ENCODE results near the gene BCL2L13.
A peak's percentile ranks its signal among the peaks of the same experiment; 100 is the strongest.

Gene BCL2L13, protein sequence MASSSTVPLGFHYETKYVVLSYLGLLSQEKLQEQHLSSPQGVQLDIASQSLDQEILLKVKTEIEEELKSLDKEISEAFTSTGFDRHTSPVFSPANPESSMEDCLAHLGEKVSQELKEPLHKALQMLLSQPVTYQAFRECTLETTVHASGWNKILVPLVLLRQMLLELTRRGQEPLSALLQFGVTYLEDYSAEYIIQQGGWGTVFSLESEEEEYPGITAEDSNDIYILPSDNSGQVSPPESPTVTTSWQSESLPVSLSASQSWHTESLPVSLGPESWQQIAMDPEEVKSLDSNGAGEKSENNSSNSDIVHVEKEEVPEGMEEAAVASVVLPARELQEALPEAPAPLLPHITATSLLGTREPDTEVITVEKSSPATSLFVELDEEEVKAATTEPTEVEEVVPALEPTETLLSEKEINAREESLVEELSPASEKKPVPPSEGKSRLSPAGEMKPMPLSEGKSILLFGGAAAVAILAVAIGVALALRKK

DNA sequence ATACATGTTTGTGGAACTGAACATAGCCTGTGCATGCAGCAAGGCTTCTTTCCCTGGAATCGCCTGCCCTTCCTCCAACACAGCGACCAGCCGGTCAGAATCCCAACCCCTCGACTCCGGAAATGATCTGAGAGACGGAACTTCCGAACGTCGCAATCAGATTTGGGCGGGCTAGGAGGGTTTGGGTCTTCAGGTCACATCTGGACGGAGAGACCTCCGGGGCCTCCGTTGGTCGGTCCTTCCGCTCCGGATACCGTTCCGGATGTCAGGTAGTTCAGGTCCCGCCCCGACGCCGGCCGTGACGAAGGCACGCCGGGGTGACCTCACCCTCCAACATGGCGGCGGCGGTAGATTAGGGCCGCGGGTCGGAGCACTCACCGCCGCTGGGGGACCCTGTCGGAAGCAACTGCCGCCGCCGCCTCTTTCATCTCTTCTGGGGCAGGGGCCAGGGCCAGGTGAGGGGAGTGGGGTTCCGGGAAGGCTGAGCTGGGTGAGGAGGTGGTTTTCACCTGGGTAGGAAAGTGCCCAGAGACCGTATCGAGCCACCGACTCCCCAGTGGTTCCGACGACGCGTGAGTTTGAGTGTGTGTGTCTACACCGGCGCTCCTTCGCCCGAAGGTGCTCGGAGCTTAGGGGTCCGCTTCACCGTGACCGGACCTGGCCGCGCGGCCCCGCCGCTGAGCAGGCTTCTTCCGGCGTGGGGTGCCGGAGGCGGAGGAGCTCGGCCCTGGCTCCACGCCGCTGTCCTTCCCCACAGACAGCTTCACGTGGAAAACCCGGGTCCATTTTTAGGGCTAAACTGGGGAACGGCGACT, at the start of gene BCL2L13:
TSS of gene BCL2L13 (plus strand) at position 326 of the 815 bp plus-strand sequence. CDS start 16,955 bp downstream, outside the sequence.
- peak within 1 kb of the TSS; percentile 95 for H3K27ac Mint-ChIP-seq (ENCODE audit: low read depth)

DNA sequence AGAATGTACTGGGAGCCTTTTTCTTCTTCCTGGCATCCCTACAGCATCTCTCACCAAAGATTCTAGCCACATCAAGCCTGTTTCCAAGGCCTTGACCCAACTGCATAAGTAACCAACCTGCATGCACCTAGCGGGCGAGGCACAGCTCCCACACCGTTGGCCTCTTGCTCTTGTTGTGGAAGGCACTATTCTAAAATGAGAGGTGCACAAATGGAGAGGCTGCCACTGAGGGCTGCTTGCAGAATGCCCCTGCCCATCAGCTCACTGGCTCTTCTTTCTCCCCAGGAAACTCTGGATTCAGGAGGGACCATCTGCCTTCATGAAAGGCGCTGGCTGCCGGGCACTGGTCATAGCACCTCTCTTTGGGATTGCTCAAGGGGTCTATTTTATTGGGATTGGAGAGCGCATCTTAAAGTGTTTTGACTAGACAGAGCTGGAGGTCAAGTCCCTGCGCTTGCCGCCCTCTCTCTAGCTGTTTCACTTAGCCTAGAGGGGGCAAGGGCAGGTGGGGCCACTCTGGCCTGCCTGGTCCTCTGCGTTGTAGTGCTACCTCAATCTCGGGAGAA, 48.7 kb upstream of the BCL2L13 start:
- Mint-ChIP-seq H3K9me3 (no peaks in the 10 kb centered on the region), H3K27ac (ENCODE audit: low read depth) (no peak overlapping the region), H3K36me3 (ENCODE audit: insufficient read depth) (peaks cover 39% of the 10 kb centered on the region), H3K27me3 (no peaks in the 10 kb centered on the region), H3K4me3 (no peak overlapping the region), H3K4me1 (no peaks in the 10 kb centered on the region)
- no peak for DNase-seq (ENCODE audit: low spot score in 2 of 2)
- no peak for ATAC-seq (replicated peaks; ENCODE audit: extremely low read depth, poor library complexity, severe bottlenecking)

More for the DNA sequence above, at the start of gene BCL2L13:
- no peaks in the 10 kb centered on the region for H3K27me3 Mint-ChIP-seq
- peak within 1 kb of the TSS; percentile 95 for H3K4me3 Mint-ChIP-seq
- ATAC-seq (replicated peaks; ENCODE audit: extremely low read depth, poor library complexity, severe bottlenecking) (peak; percentile 88), DNase-seq (ENCODE audit: low spot score in 2 of 2) (peak; percentile 73 to 80)
- H3K36me3 Mint-ChIP-seq (ENCODE audit: insufficient read depth) = peaks cover 24% of the 10 kb centered on the region
- H3K9me3 Mint-ChIP-seq = no peaks in the 10 kb centered on the region
- H3K4me1 Mint-ChIP-seq = peaks cover 35% of the 10 kb centered on the region

DNA sequence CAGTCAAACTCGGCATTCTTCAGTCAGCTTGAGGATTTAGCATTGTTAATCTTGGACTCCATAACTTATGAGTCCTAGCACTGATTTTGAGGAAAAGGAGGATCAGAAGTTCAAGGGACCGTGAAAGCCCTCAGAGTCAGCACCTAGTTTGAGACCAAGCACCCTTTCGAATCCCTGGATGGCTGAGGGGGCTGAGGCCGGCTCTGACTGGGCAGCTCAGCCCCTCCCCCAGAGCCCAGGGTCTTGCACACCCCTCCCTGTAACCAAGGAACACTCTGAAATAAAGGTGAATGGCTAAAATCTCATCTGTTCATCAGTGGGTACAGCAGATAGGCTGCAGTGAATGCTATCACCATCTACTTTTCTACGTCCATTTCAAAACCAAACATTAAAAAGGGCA, 48.0 kb upstream of the BCL2L13 start:
- ATAC-seq (replicated peaks; ENCODE audit: extremely low read depth, poor library complexity, severe bottlenecking) = no peak
- peaks cover 46% of the 10 kb centered on the region for H3K36me3 Mint-ChIP-seq (ENCODE audit: insufficient read depth)
- no peaks in the 10 kb centered on the region for H3K9me3 Mint-ChIP-seq
- no peak overlapping the region for H3K4me3 Mint-ChIP-seq
- no peaks in the 10 kb centered on the region for H3K4me1 Mint-ChIP-seq
- H3K27me3 Mint-ChIP-seq = no peaks in the 10 kb centered on the region
- no peak for DNase-seq (ENCODE audit: low spot score in 2 of 2)
- H3K27ac Mint-ChIP-seq (ENCODE audit: low read depth) = no peak overlapping the region

DNA sequence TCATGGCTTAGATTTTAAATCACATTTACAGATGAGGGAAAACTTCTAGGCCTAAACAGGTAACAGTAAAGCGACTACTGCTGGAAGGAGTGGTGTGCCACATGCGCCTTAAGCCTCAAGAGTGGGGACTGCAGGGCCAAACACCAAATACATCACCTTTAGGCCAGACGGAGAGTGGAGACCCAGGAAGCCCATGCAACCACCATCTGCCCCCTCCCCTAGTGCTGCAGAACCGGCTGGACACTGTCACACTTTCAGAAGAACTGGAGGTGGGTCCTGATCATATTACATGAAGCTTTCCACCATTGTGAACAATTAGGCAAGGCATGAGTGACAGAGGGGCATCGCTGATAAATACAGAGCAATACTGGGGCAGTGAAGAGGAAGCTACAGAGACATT, 46.4 kb upstream of the BCL2L13 start:
- H3K4me1 Mint-ChIP-seq = no peaks in the 10 kb centered on the region
- ATAC-seq (replicated peaks; ENCODE audit: extremely low read depth, poor library complexity, severe bottlenecking) (no peak), DNase-seq (ENCODE audit: low spot score in 2 of 2) (no peak)
- peaks cover 61% of the 10 kb centered on the region for H3K36me3 Mint-ChIP-seq (ENCODE audit: insufficient read depth)
- no peaks in the 10 kb centered on the region for H3K9me3 Mint-ChIP-seq
- no peak overlapping the region for H3K4me3 Mint-ChIP-seq
- no peaks in the 10 kb centered on the region for H3K27me3 Mint-ChIP-seq
- no peak overlapping the region for H3K27ac Mint-ChIP-seq (ENCODE audit: low read depth)

DNA sequence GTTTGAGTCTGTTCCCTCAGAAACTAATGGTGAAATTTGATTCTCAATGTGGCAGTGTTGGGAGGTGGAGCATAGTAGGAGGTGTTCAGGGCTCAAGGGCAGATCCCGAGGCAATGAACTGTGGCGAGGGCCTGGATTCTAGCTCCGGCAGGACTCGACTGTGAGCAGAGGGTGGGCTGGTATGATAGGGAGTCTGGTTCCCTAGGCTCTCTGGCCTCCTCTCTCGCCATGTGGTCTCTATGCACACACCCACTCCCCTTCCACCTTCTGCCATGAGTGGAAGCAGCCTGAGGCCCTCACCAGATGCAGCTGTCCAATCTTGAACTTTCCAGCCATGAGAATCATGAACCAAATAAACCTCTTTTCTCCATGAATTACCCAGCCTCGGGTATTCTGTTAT, 42.3 kb upstream of the BCL2L13 start:
- Mint-ChIP-seq H3K4me1 (no peaks in the 10 kb centered on the region), H3K9me3 (no peaks in the 10 kb centered on the region), H3K4me3 (no peak overlapping the region), H3K27me3 (no peaks in the 10 kb centered on the region), H3K36me3 (ENCODE audit: insufficient read depth) (peaks cover 85% of the 10 kb centered on the region), H3K27ac (ENCODE audit: low read depth) (no peak overlapping the region)
- DNase-seq (ENCODE audit: low spot score in 2 of 2) (no peak), ATAC-seq (replicated peaks; ENCODE audit: extremely low read depth, poor library complexity, severe bottlenecking) (no peak)

DNA sequence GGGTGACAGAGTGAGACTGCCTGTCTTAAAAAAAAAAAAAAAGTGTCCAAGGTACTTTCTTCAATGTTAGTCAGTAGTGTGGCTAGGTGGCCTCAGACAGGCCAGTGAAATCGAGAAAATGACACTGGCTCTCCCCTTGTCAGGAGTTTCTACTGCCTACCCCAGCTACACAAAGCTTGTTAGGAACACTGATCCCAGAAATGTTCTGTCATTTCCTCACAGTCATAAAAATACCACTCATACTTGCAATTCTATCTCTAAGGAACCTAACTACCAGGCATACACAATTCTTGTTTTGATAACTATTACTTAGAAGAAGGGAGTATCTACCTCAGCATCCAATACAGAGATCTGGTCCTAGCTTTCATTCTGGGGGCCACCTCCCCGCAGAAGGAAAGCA, 41.3 kb upstream of the BCL2L13 start:
- Mint-ChIP-seq H3K27me3 (no peaks in the 10 kb centered on the region), H3K4me3 (no peak overlapping the region), H3K4me1 (no peaks in the 10 kb centered on the region), H3K9me3 (no peaks in the 10 kb centered on the region), H3K27ac (ENCODE audit: low read depth) (no peak overlapping the region), H3K36me3 (ENCODE audit: insufficient read depth) (peaks cover 79% of the 10 kb centered on the region)
- no peak for ATAC-seq (replicated peaks; ENCODE audit: extremely low read depth, poor library complexity, severe bottlenecking)
- no peak for DNase-seq (ENCODE audit: low spot score in 2 of 2)

DNA sequence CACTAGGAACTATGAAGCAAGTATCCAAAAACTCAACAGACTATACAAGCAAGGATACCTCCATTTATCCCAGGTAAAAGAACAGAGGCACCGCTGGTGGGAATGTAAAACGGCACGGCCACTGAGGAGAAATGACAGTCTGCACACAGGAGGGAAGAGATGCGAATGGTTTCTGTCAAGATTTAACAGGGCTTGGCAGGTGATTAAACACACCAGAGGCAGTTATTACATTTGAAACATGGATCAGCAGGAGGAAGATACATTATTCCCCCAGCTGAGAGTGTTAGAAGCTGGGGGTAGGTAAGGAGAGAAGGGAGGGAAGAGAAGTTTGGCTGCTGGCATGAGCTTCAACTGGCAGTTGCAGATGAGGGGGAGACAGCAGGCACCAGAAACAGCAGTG, 40.2 kb upstream of the BCL2L13 start:
- Mint-ChIP-seq H3K27me3 (no peaks in the 10 kb centered on the region), H3K4me1 (no peaks in the 10 kb centered on the region), H3K9me3 (no peaks in the 10 kb centered on the region), H3K27ac (ENCODE audit: low read depth) (no peak overlapping the region), H3K36me3 (ENCODE audit: insufficient read depth) (peaks cover 71% of the 10 kb centered on the region), H3K4me3 (no peak overlapping the region)
- DNase-seq (ENCODE audit: low spot score in 2 of 2) (no peak), ATAC-seq (replicated peaks; ENCODE audit: extremely low read depth, poor library complexity, severe bottlenecking) (no peak)

DNA sequence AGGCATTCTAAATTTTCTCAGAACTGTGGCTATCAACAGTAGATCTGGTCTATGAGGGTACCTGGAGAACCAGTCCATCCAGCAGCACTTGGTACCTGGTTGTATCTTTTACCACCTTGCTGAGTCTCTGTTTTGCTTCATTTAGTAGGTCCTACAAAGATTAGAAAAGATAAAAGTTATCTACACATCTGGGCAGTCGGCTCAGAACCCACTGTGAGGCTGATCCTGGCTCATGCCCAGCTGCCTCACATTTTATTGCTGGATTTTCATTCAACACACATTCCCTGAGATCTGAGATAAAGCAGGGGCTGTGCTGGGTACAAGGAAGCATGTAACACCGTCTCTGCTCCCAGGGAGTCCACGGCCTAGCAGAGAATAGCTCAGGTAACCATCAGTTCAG, 37.5 kb upstream of the BCL2L13 start:
- peaks cover 7% of the 10 kb centered on the region for H3K4me1 Mint-ChIP-seq

DNA sequence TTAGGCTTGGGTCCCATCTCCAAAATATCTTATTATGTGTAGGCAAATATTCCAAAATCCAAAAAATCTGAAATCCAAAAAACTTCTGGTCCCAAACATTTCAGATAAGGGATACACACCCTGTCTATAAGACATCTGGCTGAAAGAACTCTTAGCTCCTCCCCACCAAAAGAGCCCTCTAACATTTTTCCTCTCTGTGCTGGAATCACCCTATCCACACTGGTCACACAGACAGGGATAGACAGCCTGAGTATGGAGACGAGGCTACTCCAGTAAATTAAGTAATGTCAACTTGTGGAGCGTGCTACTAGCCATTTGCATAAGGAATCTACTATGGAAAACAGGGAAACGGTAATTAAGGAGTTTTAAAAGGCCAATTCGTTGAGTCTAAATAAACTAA, 34.9 kb upstream of the BCL2L13 start:
- Mint-ChIP-seq H3K4me3 (no peak overlapping the region), H3K27me3 (no peaks in the 10 kb centered on the region), H3K4me1 (peaks cover 7% of the 10 kb centered on the region), H3K9me3 (no peaks in the 10 kb centered on the region), H3K36me3 (ENCODE audit: insufficient read depth) (peaks cover 32% of the 10 kb centered on the region), H3K27ac (ENCODE audit: low read depth) (no peak overlapping the region)
- ATAC-seq (replicated peaks; ENCODE audit: extremely low read depth, poor library complexity, severe bottlenecking) (no peak), DNase-seq (ENCODE audit: low spot score in 2 of 2) (no peak)

More for the DNA sequence above, 37.5 kb upstream of the BCL2L13 start:
- no peak for DNase-seq (ENCODE audit: low spot score in 2 of 2)
- H3K27me3 Mint-ChIP-seq = no peaks in the 10 kb centered on the region
- peaks cover 54% of the 10 kb centered on the region for H3K36me3 Mint-ChIP-seq (ENCODE audit: insufficient read depth)
- H3K4me3 Mint-ChIP-seq = no peak overlapping the region
- ATAC-seq (replicated peaks; ENCODE audit: extremely low read depth, poor library complexity, severe bottlenecking) = no peak
- H3K27ac Mint-ChIP-seq (ENCODE audit: low read depth) = no peak overlapping the region
- H3K9me3 Mint-ChIP-seq = no peaks in the 10 kb centered on the region

DNA sequence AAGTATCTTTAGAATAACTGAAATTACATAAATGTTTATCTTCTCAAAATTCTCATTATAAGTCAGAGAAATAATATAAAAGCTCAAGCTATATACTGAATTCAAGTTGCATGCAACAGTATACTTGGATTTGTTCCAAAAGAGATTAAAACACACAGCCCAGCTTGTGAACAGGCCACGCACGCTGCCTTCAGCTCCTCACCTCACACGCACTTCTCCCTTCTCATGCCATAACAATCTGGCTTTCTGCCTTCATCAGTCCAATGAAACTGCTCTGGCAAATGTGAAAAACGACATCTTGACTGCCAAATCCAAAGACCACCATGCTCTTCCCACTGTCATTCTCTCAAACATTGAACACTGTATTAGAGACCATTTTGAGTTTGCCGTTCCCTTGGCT, 32.1 kb upstream of the BCL2L13 start:
- no peak overlapping the region for H3K4me3 Mint-ChIP-seq
- DNase-seq (ENCODE audit: low spot score in 2 of 2) (no peak), ATAC-seq (replicated peaks; ENCODE audit: extremely low read depth, poor library complexity, severe bottlenecking) (no peak)
- peaks cover 13% of the 10 kb centered on the region for H3K4me1 Mint-ChIP-seq
- H3K9me3 Mint-ChIP-seq = no peaks in the 10 kb centered on the region
- H3K36me3 Mint-ChIP-seq (ENCODE audit: insufficient read depth) = peaks cover 34% of the 10 kb centered on the region
- H3K27ac Mint-ChIP-seq (ENCODE audit: low read depth) = no peak overlapping the region
- H3K27me3 Mint-ChIP-seq = no peaks in the 10 kb centered on the region

DNA sequence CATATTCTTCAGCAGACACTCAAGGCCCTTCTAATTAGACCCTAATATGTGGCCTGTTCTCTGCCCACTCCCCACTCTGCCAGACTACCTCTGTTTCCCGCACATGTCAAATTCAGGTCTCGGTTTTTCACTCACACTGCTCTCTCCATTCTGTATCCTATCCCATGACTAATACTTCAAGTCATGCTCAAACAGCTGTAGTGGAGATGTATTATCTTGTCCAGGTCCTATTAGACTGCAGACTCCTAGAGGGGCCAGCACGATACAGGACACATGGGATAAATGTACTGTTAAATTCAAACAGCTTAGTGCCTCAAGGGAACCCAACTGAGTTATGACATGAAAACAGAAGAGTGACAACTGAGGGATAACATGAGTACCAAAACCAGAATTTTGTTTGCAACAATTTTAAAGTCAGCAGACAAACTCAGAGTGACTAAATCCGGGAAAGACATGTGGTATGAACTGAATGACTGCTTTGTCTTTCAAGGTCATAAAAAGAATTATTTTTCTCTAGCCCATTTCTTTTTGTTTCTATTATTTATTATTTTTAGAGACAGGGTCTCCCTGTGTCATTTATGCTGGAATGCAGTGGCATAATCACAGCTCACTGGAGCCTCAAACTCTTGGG, 30.6 kb upstream of the BCL2L13 start:
- Mint-ChIP-seq H3K4me3 (no peak overlapping the region), H3K27ac (ENCODE audit: low read depth) (no peak overlapping the region), H3K27me3 (no peaks in the 10 kb centered on the region), H3K9me3 (no peaks in the 10 kb centered on the region), H3K36me3 (ENCODE audit: insufficient read depth) (peaks cover 39% of the 10 kb centered on the region), H3K4me1 (peaks cover 20% of the 10 kb centered on the region)
- ATAC-seq (replicated peaks; ENCODE audit: extremely low read depth, poor library complexity, severe bottlenecking) = no peak
- no peak for DNase-seq (ENCODE audit: low spot score in 2 of 2)

DNA sequence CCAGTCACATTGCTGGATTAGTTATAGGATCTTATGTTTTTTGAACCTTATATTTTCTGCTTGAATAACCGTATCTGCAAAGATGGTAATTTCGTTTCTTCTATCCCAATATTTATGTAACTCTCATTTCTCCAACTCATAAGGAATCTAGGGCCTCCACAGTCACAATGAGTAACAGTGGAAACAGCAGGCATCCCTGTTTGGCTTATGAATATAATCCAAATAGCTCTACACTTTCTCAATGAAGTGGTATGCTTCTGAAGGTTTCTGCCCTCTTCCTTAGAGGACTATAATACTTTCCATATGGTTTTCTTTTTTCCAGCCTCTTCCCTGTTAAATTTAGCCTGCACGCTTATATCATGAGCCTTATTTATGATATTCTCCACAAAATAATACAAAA, 26.5 kb upstream of the BCL2L13 start:
- no peak overlapping the region for H3K27ac Mint-ChIP-seq (ENCODE audit: low read depth)
- ATAC-seq (replicated peaks; ENCODE audit: extremely low read depth, poor library complexity, severe bottlenecking) = no peak
- H3K9me3 Mint-ChIP-seq = no peaks in the 10 kb centered on the region
- H3K27me3 Mint-ChIP-seq = no peaks in the 10 kb centered on the region
- peaks cover 13% of the 10 kb centered on the region for H3K4me1 Mint-ChIP-seq
- peaks cover 58% of the 10 kb centered on the region for H3K36me3 Mint-ChIP-seq (ENCODE audit: insufficient read depth)
- no peak overlapping the region for H3K4me3 Mint-ChIP-seq
- no peak for DNase-seq (ENCODE audit: low spot score in 2 of 2)

Measured in central memory CD8-positive, alpha-beta T cell (primary cell).